ENCODE data around the gene RTN4R. TPM values are rescaled to one million over a fixed set of nuclear protein-coding genes. Genes with fewer than 3 reads are reported as not detected.

RTN4R gene
- total and polyA plus RNA-seq, 2 donors (not counting 1 experiment from before 2014, with no cell fraction given), result 0.42 to 0.79 TPM

- no peak overlapping the region for H3K9ac ChIP-seq (ENCODE audit: low read length)
- no peaks in the 10 kb centered on the region for H3K9me3 Mint-ChIP-seq (ENCODE audit: insufficient read depth)
- H3K4me1 Mint-ChIP-seq, result peaks cover 24% of the 10 kb centered on the region
- no peak overlapping the region for H3K27ac Mint-ChIP-seq
- H3K27me3 ChIP-seq (replicated peaks in 1 of 4; ENCODE audit: control extremely low read depth in 1 of 4, control insufficient read depth in 3 of 4, insufficient read depth in 4 of 4, low read length in 3 of 4), result no peaks in the 10 kb centered on the region
- H3K36me3 ChIP-seq (replicated peaks in 1 of 2; ENCODE audit: control extremely low read depth in 1 of 2, control insufficient read depth in 1 of 2, extremely low read depth in 1 of 2, insufficient read depth in 2 of 2, low read length in 1 of 2), result no peaks in the 10 kb centered on the region
- H3K4me3 ChIP-seq (ENCODE audit: control extremely low read depth in 1 of 5, extremely low read depth in 1 of 5, insufficient read depth in 1 of 5, low read depth in 2 of 5, low read length in 4 of 5), result no peak overlapping the region
- H3K4me1 ChIP-seq (ENCODE audit: control insufficient read depth in 2 of 2, insufficient read depth in 2 of 2, low read length in 2 of 2), result peaks cover 6 to 20% of the 10 kb centered on the region in 2 donors
- H2AFZ ChIP-seq (ENCODE audit: insufficient read depth, low read depth, low read length, poor library complexity, severe bottlenecking), result no peak overlapping the region
- peak; percentile 7 for DNase-seq
- POLR2A ChIA-PET, result no interaction called here
- H3K27me3 Mint-ChIP-seq, result no peaks in the 10 kb centered on the region
- no peak for ATAC-seq (ENCODE audit: low read depth)
- peaks cover 12% of the 10 kb centered on the region for H4K20me1 ChIP-seq (ENCODE audit: control insufficient read depth, insufficient read depth, low read length, poor library complexity, severe bottlenecking)
- no peak overlapping the region for H3K27ac ChIP-seq (ENCODE audit: low read length in 2 of 2)
- H3K9me3 ChIP-seq (ENCODE audit: control extremely low read depth in 1 of 3, control insufficient read depth in 2 of 3, insufficient read depth in 1 of 3, low read length in 2 of 3), result no peaks in the 10 kb centered on the region
- intact Hi-C loops (cut with micrococcal nuclease), result no loop called here
- H3K4me2 ChIP-seq (replicated peaks; ENCODE audit: low read depth, low read length, poor library complexity, severe bottlenecking), result no peak overlapping the region
- WGBS (ENCODE audit: insufficient coverage), result 100% methylated on average over 6 of the region's 12 CpGs
- CTCF ChIA-PET, result no interaction called here
- no peak overlapping the region for H3K4me3 Mint-ChIP-seq
- no peak for TF ChIP-seq EZH2 (IDR thresholded peaks at IDR 0.05; ENCODE audit: borderline replicate concordance, insufficient read depth, low read depth, low read length, poor library complexity, severe bottlenecking)
- no peak for TF ChIP-seq CTCF (IDR thresholded peaks at IDR 0.05)
- peaks cover 40% of the 10 kb centered on the region for H3K79me2 ChIP-seq (ENCODE audit: control insufficient read depth, insufficient read depth, low read length)
These were observed 48.2 kb upstream of the RTN4R start for GRCh38 chr22:20316217-20316843.

- intact Hi-C loops (cut with micrococcal nuclease), result no loop called here
- Mint-ChIP-seq H3K4me1 (peaks cover 20% of the 10 kb centered on the region), H3K27me3 (no peaks in the 10 kb centered on the region), H3K9me3 (ENCODE audit: insufficient read depth) (no peaks in the 10 kb centered on the region), H3K4me3 (no peak overlapping the region), H3K27ac (no peak overlapping the region)
- TF ChIP-seq EZH2 (IDR thresholded peaks at IDR 0.05; ENCODE audit: borderline replicate concordance, insufficient read depth, low read depth, low read length, poor library complexity, severe bottlenecking) (no peak), CTCF (IDR thresholded peaks at IDR 0.05) (no peak)
- Histone ChIP-seq H2AFZ (ENCODE audit: insufficient read depth, low read depth, low read length, poor library complexity, severe bottlenecking) (no peak overlapping the region), H3K79me2 (ENCODE audit: control insufficient read depth, insufficient read depth, low read length) (peaks cover 36% of the 10 kb centered on the region), H3K36me3 (replicated peaks in 1 of 2; ENCODE audit: control extremely low read depth in 1 of 2, control insufficient read depth in 1 of 2, extremely low read depth in 1 of 2, insufficient read depth in 2 of 2, low read length in 1 of 2) (no peaks in the 10 kb centered on the region), H3K27me3 (replicated peaks in 1 of 4; ENCODE audit: control extremely low read depth in 1 of 4, control insufficient read depth in 3 of 4, insufficient read depth in 4 of 4, low read length in 3 of 4) (no peaks in the 10 kb centered on the region), H3K9ac (ENCODE audit: low read length) (no peak overlapping the region), H3K27ac (ENCODE audit: low read length in 2 of 2) (no peak overlapping the region), H3K9me3 (ENCODE audit: control extremely low read depth in 1 of 3, control insufficient read depth in 2 of 3, insufficient read depth in 1 of 3, low read length in 2 of 3) (no peaks in the 10 kb centered on the region), H4K20me1 (ENCODE audit: control insufficient read depth, insufficient read depth, low read length, poor library complexity, severe bottlenecking) (peaks cover 12% of the 10 kb centered on the region), H3K4me3 (ENCODE audit: control extremely low read depth in 1 of 5, extremely low read depth in 1 of 5, insufficient read depth in 1 of 5, low read depth in 2 of 5, low read length in 4 of 5) (no peak overlapping the region), H3K4me1 (ENCODE audit: control insufficient read depth in 2 of 2, insufficient read depth in 2 of 2, low read length in 2 of 2) (peaks cover 6 to 16% of the 10 kb centered on the region in 2 donors), H3K4me2 (replicated peaks; ENCODE audit: low read depth, low read length, poor library complexity, severe bottlenecking) (no peak overlapping the region)
- ATAC-seq (ENCODE audit: low read depth) (no peak), DNase-seq (peak; percentile 4)
- CTCF ChIA-PET, result no interaction called here
- whole genome bisulfite sequencing (ENCODE audit: insufficient coverage), result 95% methylated on average over 23 of the region's 25 CpGs
- POLR2A ChIA-PET, result no interaction called here
These were observed 47.5 kb upstream of the RTN4R start for GRCh38 chr22:20315337-20316216.
